GM23338 (cell line): Measurements from ENCODE around the gene BCAM. TPM values are rescaled to one million over a fixed set of nuclear protein-coding genes. Genes with fewer than 3 reads are reported as not detected.

Source experiments
- ATAC-seq: fragments of 200-7000 bp; cut with Tn5 transposase; 3 replicates; pipeline ENCODE4 v1.9.1; 2020
- DNase-seq: peaks from one replicate; pipeline ENCODE4 v3.0.0-alpha.2; 2015; ENCODE audit warnings: low spot score
- H2AFZ ChIP-seq: fragments of 200-600 bp; sonication (generic); 2 replicates; pipeline ENCODE4 v1.8.0; 2016; ENCODE audit warnings: antibody characterized with exemption, mild to moderate bottlenecking, moderate library complexity
- H3F3A ChIP-seq: fragments of 200-600 bp; sonication (generic); replicated peaks from 2 replicates; pipeline ENCODE4 v1.8.0; 2017; ENCODE audit warnings: antibody characterized with exemption, mixed run types, low read depth
- H3K27ac ChIP-seq: fragments of 200-600 bp; sonication (generic); 2 replicates; pipeline ENCODE4 v1.6.1; 2016; ENCODE audit warnings: low read depth
- H3K27me3 ChIP-seq: fragments of 200-600 bp; sonication (generic); 2 replicates; pipeline ENCODE4 v1.8.0; 2016; ENCODE audit warnings: mild to moderate bottlenecking, mixed run types, moderate library complexity; ENCODE audit not compliant: insufficient read depth
- H3K36me3 ChIP-seq: fragments of 200-600 bp; sonication (generic); 2 replicates; pipeline ENCODE4 v1.8.0; 2016; ENCODE audit warnings: mild to moderate bottlenecking; ENCODE audit not compliant: insufficient read depth
- H3K4me1 ChIP-seq: fragments of 200-600 bp; sonication (generic); 2 replicates; pipeline ENCODE4 v1.8.0; 2016; ENCODE audit warnings: mild to moderate bottlenecking, moderate library complexity; ENCODE audit not compliant: insufficient read depth
- H3K4me2 ChIP-seq: fragments of 200-600 bp; sonication (generic); 2 replicates; pipeline ENCODE4 v1.7.1; 2017; ENCODE audit warnings: mixed run types
- H3K4me3 ChIP-seq: fragments of 200-600 bp; sonication (generic); 2 replicates; pipeline ENCODE4 v1.6.1; 2016; ENCODE audit warnings: mixed run types
- H3K79me2 ChIP-seq: fragments of 200-600 bp; sonication (generic); replicated peaks from 2 replicates; pipeline ENCODE4 v1.8.0; 2017; ENCODE audit warnings: mild to moderate bottlenecking; ENCODE audit not compliant: insufficient read depth
- H3K9me2 ChIP-seq: fragments of 200-600 bp; sonication (generic); 2 replicates; pipeline ENCODE4 v1.8.0; 2017; ENCODE audit not compliant: insufficient read depth
- H4K20me1 ChIP-seq: fragments of 200-600 bp; sonication (generic); replicated peaks from 2 replicates; pipeline ENCODE4 v1.8.0; 2017; ENCODE audit warnings: mild to moderate bottlenecking; ENCODE audit not compliant: insufficient read depth
- H3K27ac Mint-ChIP-seq: 2 replicates; pipeline ENCODE4 v1.8.0; 2020; ENCODE audit warnings: inconsistent platforms, mild to moderate bottlenecking, moderate library complexity, mixed read lengths
- H3K27me3 Mint-ChIP-seq: 3 replicates; pipeline ENCODE4 v1.8.0; 2022; ENCODE audit warnings: low read depth, mild to moderate bottlenecking, moderate library complexity, mixed read lengths, inconsistent platforms; ENCODE audit not compliant: insufficient read depth, poor library complexity
- H3K36me3 Mint-ChIP-seq: 3 replicates; pipeline ENCODE4 v1.8.0; 2021; ENCODE audit warnings: low read depth, mild to moderate bottlenecking, inconsistent platforms, moderate library complexity, mixed read lengths
- H3K4me1 Mint-ChIP-seq: 3 replicates; pipeline ENCODE4 v1.8.0; 2020; ENCODE audit warnings: mild to moderate bottlenecking, inconsistent platforms, mixed read lengths
- H3K4me3 Mint-ChIP-seq: 3 replicates; pipeline ENCODE4 v1.8.0; 2021; ENCODE audit warnings: moderate library complexity, mild to moderate bottlenecking, inconsistent platforms, mixed read lengths
- H3K9me3 Mint-ChIP-seq: 3 replicates; pipeline ENCODE4 v1.8.0; 2020; ENCODE audit warnings: moderate library complexity, mild to moderate bottlenecking, inconsistent platforms, mixed read lengths
- CREB1 ChIP-seq: fragments of 250-450 bp; sonication (Bioruptor Pico); IDR thresholded peaks from 2 replicates; pipeline ENCODE4 v1.5.0; 2020; ENCODE audit warnings: low read depth, mild to moderate bottlenecking, moderate library complexity
- EZH2 ChIP-seq: fragments of 200-600 bp; sonication (generic); IDR thresholded peaks from one replicate; pipeline ENCODE4 v1.8.0; 2017; ENCODE audit warnings: antibody characterized with exemption, mild to moderate bottlenecking, low read depth; ENCODE audit not compliant: unreplicated experiment
- JUNB ChIP-seq: IDR thresholded peaks from one replicate; pipeline ENCODE4 v1.6.1; 2016; ENCODE audit warnings: antibody characterized with exemption; ENCODE audit not compliant: unreplicated experiment
- POLR2AphosphoS5 ChIP-seq: IDR thresholded peaks from 2 replicates; pipeline ENCODE4 v1.6.1; 2016; ENCODE audit warnings: antibody characterized with exemption, low read depth
- ZNF331 ChIP-seq: fragments of 250-450 bp; sonication (Bioruptor Pico); IDR thresholded peaks from 2 replicates; pipeline ENCODE4 v1.5.0; 2020; ENCODE audit warnings: low read depth, mild to moderate bottlenecking, moderate library complexity
- ZNF462 ChIP-seq: fragments of 250-450 bp; sonication (Bioruptor Pico); IDR thresholded peaks from 2 replicates; pipeline ENCODE4 v1.5.0; 2020; ENCODE audit warnings: mild to moderate bottlenecking, moderate library complexity
- polyA plus RNA-seq: library from polyadenylated mRNA; unstranded; fragments of >200 nt; fragmentation: Nextera tagmentation; extraction: Ambion mirVana; gene quantifications from 2 replicates; pipeline ENCODE4 v1.2.1, GENCODE V29; 2016
- total RNA-seq: library from RNA; depleted of rRNA; stranded (reverse); fragments of >200 nt; shearing (Covaris generic); gene quantifications from 2 replicates; pipeline ENCODE4 v1.2.3, GENCODE V29; 2014

Gene BCAM
- total and polyA plus RNA-seq, 2 experiments from 2014 or later: 33.3 to 100 TPM

- no peak for TF ChIP-seq ZNF462 (CRISPR knock-in tag)
Observed at GRCh38 chr19:44820648-44821609, 12.0 kb downstream of the BCAM start (continued).

GRCh38 chr19:44822177-44822576 is 13.3 kb downstream of the BCAM start:
- Histone ChIP-seq H3K4me3 (no peak overlapping the region), H3K27me3 (peaks cover 50% of the 10 kb centered on the region), H3K27ac (no peak overlapping the region), H3K9me2 (no peaks in the 10 kb centered on the region), H3K36me3 (no peaks in the 10 kb centered on the region), H3K79me2 (no peaks in the 10 kb centered on the region), H4K20me1 (0 out of 2 replicates have a peak, but pooled peaks cover 4% of the 10 kb centered on the region), H3K4me1 (no peaks in the 10 kb centered on the region; the same call in 1 of the 2 replicates), H2AFZ (no peak overlapping the region), H3K4me2 (no peak overlapping the region), H3F3A (no peaks in the 10 kb centered on the region)
- Mint-ChIP-seq H3K27ac (no peak overlapping the region), H3K27me3 (peaks cover 37% of the 10 kb centered on the region), H3K4me3 (no peak overlapping the region), H3K36me3 (peaks cover 23% of the 10 kb centered on the region), H3K9me3 (no peaks in the 10 kb centered on the region), H3K4me1 (no peaks in the 10 kb centered on the region; the same call in 2 of the 3 replicates)
- no peak for ATAC-seq
- TF ChIP-seq ZNF331 (CRISPR knock-in tag) (no peak), JUNB (no peak), EZH2 (no peak), CREB1 (no peak), POLR2AphosphoS5 (no peak)
- no peak for DNase-seq
